IPS DF 6.9 (cell line): ENCODE measurements around the gene DMBT1.

ENCODE experiments used
- DNase-seq: peaks from one replicate; pipeline ENCODE4 v3.0.0-alpha.2; 2013; ENCODE audit warnings: low read depth, low spot score
- H3K27ac ChIP-seq: one replicate; pipeline ENCODE4 v1.5.1; 2013; ENCODE audit warnings: low read length, control low read depth
- H3K27me3 ChIP-seq: 2 replicates; pipeline ENCODE4 v1.6.1; 2013; ENCODE audit warnings: mild to moderate bottlenecking, low read length; ENCODE audit not compliant: control insufficient read depth, insufficient read depth
- H3K36me3 ChIP-seq: 2 replicates; pipeline ENCODE4 v1.6.1; 2013; ENCODE audit warnings: low read length; ENCODE audit not compliant: control insufficient read depth, insufficient read depth
- H3K4me1 ChIP-seq: 2 replicates; pipeline ENCODE4 v1.6.1; 2013; ENCODE audit warnings: low read length; ENCODE audit not compliant: control insufficient read depth, insufficient read depth
- H3K4me3 ChIP-seq: 2 replicates; pipeline ENCODE4 v1.5.1; 2013; ENCODE audit warnings: mild to moderate bottlenecking, low read length
- H3K9me3 ChIP-seq: 2 replicates; pipeline ENCODE4 v1.6.1; 2013; ENCODE audit warnings: low read length, inconsistent platforms; ENCODE audit not compliant: control insufficient read depth, insufficient read depth
- WGBS: extraction: QIAGEN DNeasy Blood & Tissue Kit; methylation state at CpG from one replicate; pipeline ENCODE4 v1.1.7; 2013; ENCODE audit warnings: mixed read lengths, missing lambda C conversion rate; ENCODE audit not compliant: insufficient read length, insufficient coverage; 5-methylcytosine and 5-hydroxymethylcytosine counted together

Gene DMBT1

GRCh38 chr10:122559228-122559627 lies 1.3 kb upstream of the DMBT1 start:
- Histone ChIP-seq H3K4me3 (no peak overlapping the region), H3K36me3 (no peaks in the 10 kb centered on the region), H3K9me3 (no peaks in the 10 kb centered on the region), H3K27me3 (no peaks in the 10 kb centered on the region), H3K27ac (no peak overlapping the region), H3K4me1 (no peaks in the 10 kb centered on the region)
- WGBS, result no CpG with 5 or more reads among the region's 2 CpGs
- no peak for DNase-seq

GRCh38 chr10:122561212-122561611 lies 658 bp downstream of the DMBT1 start:
- Histone ChIP-seq H3K9me3 (no peaks in the 10 kb centered on the region), H3K36me3 (no peaks in the 10 kb centered on the region), H3K4me3 (no peak overlapping the region), H3K27me3 (no peaks in the 10 kb centered on the region), H3K27ac (no peak overlapping the region), H3K4me1 (no peaks in the 10 kb centered on the region)
- DNase-seq, result no peak
- WGBS, result no CpG with 5 or more reads among the region's 6 CpGs

- no peak overlapping the region for H3K27ac ChIP-seq
- no peaks in the 10 kb centered on the region for H3K36me3 ChIP-seq
- H3K9me3 ChIP-seq, result no peaks in the 10 kb centered on the region
- no peaks in the 10 kb centered on the region for H3K4me1 ChIP-seq
- H3K27me3 ChIP-seq, result no peaks in the 10 kb centered on the region
- H3K4me3 ChIP-seq, result no peak overlapping the region
- DNase-seq, result no peak
Measured at GRCh38 chr10:122561792-122562191, 1.2 kb downstream of the DMBT1 start.

GRCh38 chr10:122564980-122565379 lies 4.4 kb downstream of the DMBT1 start:
- Histone ChIP-seq H3K9me3 (no peaks in the 10 kb centered on the region), H3K27ac (no peak overlapping the region), H3K36me3 (no peaks in the 10 kb centered on the region), H3K4me1 (no peaks in the 10 kb centered on the region), H3K27me3 (no peaks in the 10 kb centered on the region), H3K4me3 (no peak overlapping the region)
- DNase-seq, result no peak

GRCh38 chr10:122565766-122566206 lies 5.2 kb downstream of the DMBT1 start:
- Histone ChIP-seq H3K4me3 (no peak overlapping the region), H3K27ac (no peak overlapping the region), H3K4me1 (no peaks in the 10 kb centered on the region), H3K27me3 (no peaks in the 10 kb centered on the region), H3K9me3 (no peaks in the 10 kb centered on the region), H3K36me3 (no peaks in the 10 kb centered on the region)
- peak; percentile 63 for DNase-seq
- no CpG with 5 or more reads among the region's 13 CpGs for WGBS

DNA sequence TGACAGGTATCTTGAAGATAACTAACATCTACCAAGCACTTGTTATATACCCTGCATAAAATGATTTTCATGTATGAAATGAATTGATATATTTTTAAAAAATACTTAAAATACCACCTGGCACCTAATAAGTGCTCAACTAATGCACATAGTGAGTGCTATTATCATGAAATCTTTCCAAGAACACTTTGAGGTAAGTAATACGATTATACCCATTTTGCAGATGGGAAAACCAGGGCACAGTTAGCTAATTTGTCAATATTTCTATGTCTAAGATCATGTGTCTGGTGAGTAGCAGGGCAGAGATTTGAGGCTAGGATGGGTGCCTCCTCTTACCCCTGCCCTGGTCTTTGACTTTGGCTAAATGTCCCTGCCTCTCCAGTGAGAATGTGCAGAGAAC lies 6.1 kb downstream of the DMBT1 start:
- no peaks in the 10 kb centered on the region for H3K4me1 ChIP-seq
- no peaks in the 10 kb centered on the region for H3K9me3 ChIP-seq
- no peak overlapping the region for H3K27ac ChIP-seq
- WGBS, result no CpG with 5 or more reads among the region's 1 CpG
- DNase-seq, result no peak
- no peaks in the 10 kb centered on the region for H3K27me3 ChIP-seq
- no peak overlapping the region for H3K4me3 ChIP-seq
- H3K36me3 ChIP-seq, result no peaks in the 10 kb centered on the region

GRCh38 chr10:122567056-122567660 lies 6.6 kb downstream of the DMBT1 start:
- no CpG with 5 or more reads among the region's 5 CpGs for WGBS

DNA sequence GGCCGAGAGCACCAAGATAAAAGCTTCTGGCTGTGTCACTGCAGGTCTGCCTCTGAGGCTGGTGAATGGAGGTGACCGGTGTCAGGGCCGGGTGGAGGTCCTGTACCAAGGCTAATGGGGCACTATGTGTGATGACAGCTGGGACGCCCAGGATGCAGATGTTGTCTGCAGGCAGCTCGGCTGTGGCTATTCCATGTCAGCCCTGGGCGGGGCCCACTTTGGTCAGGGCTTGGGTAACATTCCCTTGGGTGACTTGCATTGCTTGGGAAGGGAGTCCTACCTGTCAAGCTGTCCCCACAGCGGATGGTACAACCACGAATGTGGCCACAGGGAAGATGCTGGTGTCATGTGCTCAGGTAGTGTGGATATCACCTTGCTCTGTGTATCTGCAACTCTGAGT lies 8.0 kb downstream of the DMBT1 start:
- Histone ChIP-seq H3K27ac (no peak overlapping the region), H3K9me3 (no peaks in the 10 kb centered on the region), H3K27me3 (no peaks in the 10 kb centered on the region), H3K36me3 (no peaks in the 10 kb centered on the region), H3K4me1 (no peaks in the 10 kb centered on the region), H3K4me3 (no peak overlapping the region)
- WGBS, result no CpG with 5 or more reads among the region's 8 CpGs
- no peak for DNase-seq

More at GRCh38 chr10:122567056-122567660, 6.6 kb downstream of the DMBT1 start:
- Histone ChIP-seq H3K36me3 (no peaks in the 10 kb centered on the region), H3K9me3 (no peaks in the 10 kb centered on the region), H3K27me3 (no peaks in the 10 kb centered on the region), H3K27ac (no peak overlapping the region), H3K4me1 (no peaks in the 10 kb centered on the region), H3K4me3 (no peak overlapping the region)
- DNase-seq, result peak; percentile 27

DNA sequence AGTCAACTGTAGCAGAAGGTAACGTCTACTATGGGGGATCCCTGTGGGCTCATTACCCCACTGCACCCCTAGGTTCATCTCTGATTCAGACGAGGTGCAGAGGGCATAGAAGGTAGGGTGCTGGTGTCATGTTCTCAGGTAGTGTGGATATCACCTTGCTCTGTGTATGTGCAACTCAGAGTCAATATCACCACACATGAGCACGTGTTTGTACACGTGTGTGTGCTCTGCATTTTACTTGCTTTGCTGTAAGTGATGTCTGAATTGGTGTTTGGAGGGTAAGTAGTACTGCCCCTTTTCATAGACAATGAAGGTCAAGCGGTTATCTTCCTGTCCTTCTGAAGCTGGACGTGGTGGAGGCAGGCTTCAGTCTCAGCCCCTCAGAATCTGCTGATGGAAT lies 10.4 kb downstream of the DMBT1 start:
- H3K4me1 ChIP-seq, result no peaks in the 10 kb centered on the region
- no peak for DNase-seq
- H3K27me3 ChIP-seq, result no peaks in the 10 kb centered on the region
- no peaks in the 10 kb centered on the region for H3K36me3 ChIP-seq
- WGBS, result no CpG with 5 or more reads among the region's 6 CpGs
- no peak overlapping the region for H3K4me3 ChIP-seq
- no peaks in the 10 kb centered on the region; the same call in 1 of the 2 replicates for H3K9me3 ChIP-seq
- H3K27ac ChIP-seq, result no peak overlapping the region

DNA sequence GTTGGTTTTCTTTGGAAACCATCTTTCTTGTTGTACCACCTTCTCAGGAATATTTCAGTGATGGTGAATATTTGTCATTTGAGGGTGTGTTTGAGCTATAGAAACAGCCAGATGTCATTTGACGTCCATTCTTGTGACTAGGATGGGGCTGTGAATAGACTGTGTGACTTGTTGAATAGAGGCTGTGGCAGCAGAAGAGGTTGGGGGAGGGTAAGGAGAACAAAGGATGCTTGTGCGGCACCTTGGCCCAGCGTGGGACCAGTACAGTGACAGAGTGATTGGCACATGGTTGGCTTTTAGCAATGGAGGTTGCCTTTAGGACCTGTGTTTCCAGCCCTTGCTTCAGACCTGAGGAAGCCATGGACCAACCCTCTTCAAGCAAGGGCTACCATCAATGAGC lies 11.3 kb downstream of the DMBT1 start:
- H3K4me1 ChIP-seq, result no peaks in the 10 kb centered on the region
- no peaks in the 10 kb centered on the region for H3K36me3 ChIP-seq
- no peaks in the 10 kb centered on the region for H3K27me3 ChIP-seq
- no CpG with 5 or more reads among the region's 3 CpGs for WGBS
- DNase-seq, result no peak
- H3K9me3 ChIP-seq, result no peaks in the 10 kb centered on the region; the same call in 1 of the 2 replicates
- H3K4me3 ChIP-seq, result no peak overlapping the region
- H3K27ac ChIP-seq, result no peak overlapping the region

GRCh38 chr10:122575776-122576175 lies 15.2 kb downstream of the DMBT1 start:
- Histone ChIP-seq H3K4me1 (no peaks in the 10 kb centered on the region), H3K36me3 (no peaks in the 10 kb centered on the region), H3K27ac (no peak overlapping the region), H3K9me3 (no peaks in the 10 kb centered on the region; the same call in 1 of the 2 replicates), H3K27me3 (no peaks in the 10 kb centered on the region), H3K4me3 (no peak overlapping the region)
- DNase-seq, result no peak
- WGBS, result no CpG with 5 or more reads among the region's 3 CpGs
